Activated T-cell treated with anti-CD3 and anti-CD28 coated beads for 24 hours (primary cell): ENCODE results near the gene AAK1.

Experiments used
- DNase-seq: peaks from one replicate; pipeline ENCODE4 v3.0.0-alpha.2; 2020; ENCODE audit warnings: low read depth

AAK1 gene

DNA sequence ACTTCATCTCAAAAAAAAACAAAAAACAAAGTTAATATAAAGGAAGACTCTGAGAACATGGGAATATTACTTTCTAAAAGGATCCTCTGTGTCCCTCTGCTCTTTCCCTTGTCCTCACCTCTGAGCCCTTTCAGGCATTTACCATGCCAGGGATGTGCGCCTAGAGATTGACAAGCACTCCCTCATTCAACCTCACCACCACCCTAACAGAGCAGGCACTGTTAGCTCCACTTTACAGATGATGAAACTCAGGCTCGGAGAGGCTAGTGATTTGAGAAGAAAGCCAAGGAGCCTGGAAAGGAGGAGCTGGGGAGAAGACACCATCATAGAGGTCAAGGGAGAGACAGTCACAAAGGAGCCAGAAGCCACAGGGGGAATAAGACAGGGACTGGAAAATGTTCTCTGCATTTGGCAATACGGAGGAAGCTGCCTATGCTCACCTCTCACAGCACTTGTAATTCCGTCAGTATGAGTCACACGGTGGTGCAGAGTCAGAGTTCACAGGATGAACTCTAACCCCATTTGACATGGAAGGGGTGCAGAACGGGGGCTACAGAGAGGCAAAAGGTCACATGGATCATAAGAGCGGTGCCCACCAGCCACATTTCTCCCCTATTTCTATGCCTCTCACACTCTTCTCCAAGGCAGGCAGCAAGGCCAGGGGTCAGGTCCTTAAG is 104.5 kb downstream of the AAK1 start:
- no peak for DNase-seq

DNA sequence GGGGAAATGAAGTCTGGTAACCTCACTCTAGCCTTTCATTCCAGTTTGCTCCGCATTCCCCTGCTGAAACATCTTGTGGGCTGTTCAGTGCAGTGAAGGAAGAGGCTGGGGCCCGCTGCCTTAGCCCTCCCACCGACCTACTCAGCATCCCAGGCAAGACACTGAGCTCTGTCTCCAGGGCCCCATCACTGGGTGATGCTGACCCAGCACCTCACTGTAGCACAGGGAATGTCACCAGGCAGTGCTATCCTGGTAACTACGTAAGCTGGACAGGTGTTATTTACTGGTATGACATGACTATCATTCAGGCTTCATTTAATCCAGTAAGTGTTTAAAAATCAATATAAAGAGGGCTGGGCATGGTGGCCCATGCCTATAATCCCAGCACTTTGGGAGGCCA is 105.3 kb downstream of the AAK1 start:
- no peak for DNase-seq

- no peak for DNase-seq
Observed at GRCh38 chr2:69535817-69536241, 107.7 kb downstream of the AAK1 start.

DNA sequence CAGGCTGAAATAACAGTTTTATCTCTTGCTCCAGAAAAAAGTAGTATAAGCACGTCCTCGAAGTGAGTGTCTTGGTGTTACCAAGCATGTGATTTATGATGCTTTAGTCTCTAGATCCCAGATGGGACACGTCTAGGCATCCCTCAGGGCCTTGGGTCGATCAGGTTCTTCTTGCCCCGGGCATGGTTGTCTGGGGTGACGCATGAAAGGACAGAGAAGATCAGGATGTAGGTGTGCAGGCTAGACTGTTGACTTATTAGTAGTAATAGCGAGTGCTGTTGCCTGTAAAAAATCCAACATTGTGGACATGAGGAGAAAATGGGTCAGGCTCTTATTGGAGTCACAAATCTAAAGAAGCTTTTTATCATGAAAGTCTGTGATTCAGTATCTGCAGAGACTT is 112.4 kb downstream of the AAK1 start:
- no peak for DNase-seq

- no peak for DNase-seq
Observed at GRCh38 chr2:69529480-69529879, 114.1 kb downstream of the AAK1 start.

- DNase-seq = no peak
Observed at GRCh38 chr2:69525261-69525660, 118.3 kb downstream of the AAK1 start.

GRCh38 chr2:69524799-69525198 is 118.7 kb downstream of the AAK1 start:
- DNase-seq = no peak

DNA sequence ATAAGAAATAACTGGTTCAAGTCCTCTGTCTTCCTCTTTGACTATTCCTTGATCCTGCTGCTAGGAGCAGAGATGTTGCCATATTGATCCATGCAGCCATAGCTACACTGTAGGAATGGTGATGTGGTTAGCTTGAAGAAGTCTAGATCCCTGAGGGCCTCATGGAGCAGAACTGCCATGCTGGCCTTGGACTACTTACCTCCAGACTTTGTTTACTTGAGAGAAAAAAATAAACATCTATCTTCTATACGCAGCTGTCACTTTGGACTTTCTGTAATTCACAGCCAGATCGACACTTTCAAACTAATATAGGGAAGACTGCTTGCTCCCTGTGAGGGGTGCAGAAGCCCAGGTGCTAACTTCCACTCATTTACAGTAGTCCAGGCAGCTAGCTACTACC is 121.8 kb downstream of the AAK1 start:
- DNase-seq = no peak

- DNase-seq = no peak
Observed at GRCh38 chr2:69518841-69519240, 124.7 kb downstream of the AAK1 start.

- DNase-seq = no peak
Observed at GRCh38 chr2:69517410-69517809, 126.1 kb downstream of the AAK1 start.

DNA sequence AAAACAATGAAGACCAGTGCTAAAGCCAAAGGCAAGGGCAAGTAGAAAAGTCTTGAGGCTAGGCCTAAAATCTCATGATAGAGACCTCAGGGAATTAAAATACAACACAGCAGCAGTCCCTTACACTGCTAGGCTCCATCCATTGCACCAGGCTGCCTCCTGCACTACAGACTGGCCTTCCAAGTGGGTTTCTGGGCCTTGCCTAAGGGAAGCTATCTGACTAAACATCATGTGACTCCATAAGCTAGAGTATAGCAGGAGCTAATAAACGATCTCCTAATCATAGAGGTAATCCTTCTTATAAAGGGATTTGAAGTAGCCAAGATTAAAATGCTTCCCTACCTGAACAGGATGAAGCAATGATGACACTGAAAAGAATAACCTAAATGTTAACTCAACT is 128.7 kb downstream of the AAK1 start:
- no peak for DNase-seq

GRCh38 chr2:69514406-69514805 is 129.1 kb downstream of the AAK1 start:
- DNase-seq = no peak

- DNase-seq = no peak
Observed at GRCh38 chr2:69512446-69512845, 131.1 kb downstream of the AAK1 start.

GRCh38 chr2:69510204-69510603 is 133.3 kb downstream of the AAK1 start:
- no peak for DNase-seq

DNA sequence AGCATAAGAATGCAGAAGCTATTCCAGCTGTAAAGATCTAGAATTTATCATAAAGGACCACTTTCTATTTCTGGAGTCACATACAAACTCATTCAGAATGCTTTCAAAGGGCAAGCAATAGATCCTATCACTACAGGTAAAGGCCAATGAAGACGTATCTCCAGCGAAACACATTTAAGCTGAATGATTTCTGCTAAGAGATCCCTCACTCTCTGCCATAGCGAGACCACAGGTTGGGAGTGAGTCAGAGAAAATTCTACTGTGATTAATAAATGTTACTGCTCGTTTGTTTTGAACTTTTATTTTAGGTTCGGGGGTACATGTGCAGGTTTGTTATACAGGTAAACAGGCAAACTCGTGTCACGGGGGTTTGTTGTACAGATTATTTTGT is 133.8 kb downstream of the AAK1 start:
- DNase-seq = no peak

DNA sequence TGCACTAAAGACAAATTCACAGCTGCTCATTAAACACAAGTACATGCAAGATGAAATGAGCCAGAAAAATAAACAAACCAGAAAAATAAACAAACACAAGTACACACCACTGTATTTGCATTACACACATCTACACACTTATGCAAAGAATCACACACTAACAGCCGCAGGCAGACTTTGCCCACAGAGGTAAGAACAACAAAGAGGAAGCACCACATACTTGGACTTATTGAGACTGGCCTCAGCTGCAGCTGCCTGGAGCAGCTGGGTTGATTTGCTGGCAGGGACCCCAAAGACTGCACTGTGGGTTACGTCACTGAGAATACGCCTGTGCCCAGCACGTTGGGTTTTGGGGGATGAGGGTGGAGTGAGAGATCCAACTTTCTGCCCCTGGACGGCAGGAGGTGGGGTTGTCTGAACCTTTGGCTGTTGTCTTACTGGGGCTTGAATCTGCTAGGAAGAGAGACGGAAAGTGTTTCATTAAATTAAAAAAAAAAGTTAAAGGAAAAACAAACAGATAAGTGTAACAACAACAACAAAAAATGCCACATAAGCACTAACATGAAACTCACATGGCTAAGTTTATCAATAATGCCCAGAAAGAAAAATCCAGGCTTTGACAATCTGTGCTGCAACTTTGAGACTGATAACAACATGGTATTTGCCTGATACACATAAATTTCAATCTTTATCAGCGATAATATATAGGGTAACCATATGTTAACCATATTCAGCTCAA is 134.4 kb downstream of the AAK1 start:
- DNase-seq = no peak

DNA sequence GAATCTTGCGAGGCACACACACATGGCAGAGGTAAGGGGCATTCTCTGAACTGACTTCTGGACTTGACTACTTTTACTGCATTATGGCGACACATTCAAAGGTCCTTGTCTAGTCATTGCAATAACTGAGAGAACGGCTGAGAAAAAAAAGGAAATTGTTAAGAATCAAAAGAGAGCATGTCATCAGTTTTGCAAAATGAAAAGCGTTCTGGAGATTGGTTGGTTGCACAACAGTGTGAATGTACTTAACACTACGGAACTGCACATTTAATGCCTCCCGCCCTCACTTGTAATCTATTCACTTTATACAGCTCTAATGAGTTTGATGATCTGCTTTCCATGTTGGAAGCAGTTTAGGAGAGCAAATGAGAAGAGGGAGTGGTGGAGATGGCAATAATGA is 137.8 kb downstream of the AAK1 start:
- no peak for DNase-seq

DNA sequence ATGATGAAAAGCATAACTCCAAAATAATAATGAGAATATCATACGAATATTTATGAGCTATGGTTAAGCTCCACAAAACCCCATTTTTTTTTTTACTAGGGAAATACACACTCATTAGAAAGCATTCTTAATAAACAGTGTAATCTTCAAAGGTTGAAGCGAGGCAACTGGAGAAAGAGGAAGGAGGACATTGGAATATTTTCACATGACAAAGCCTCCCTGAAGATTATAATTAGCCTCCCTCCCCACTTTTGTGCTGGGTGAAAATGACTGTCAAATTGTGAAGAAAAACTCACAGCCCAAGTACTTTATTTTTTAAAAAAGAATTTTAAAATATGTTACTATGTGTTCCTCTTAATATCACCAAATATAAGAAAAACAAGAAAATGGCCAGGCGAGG is 142.2 kb downstream of the AAK1 start:
- no peak for DNase-seq

DNA sequence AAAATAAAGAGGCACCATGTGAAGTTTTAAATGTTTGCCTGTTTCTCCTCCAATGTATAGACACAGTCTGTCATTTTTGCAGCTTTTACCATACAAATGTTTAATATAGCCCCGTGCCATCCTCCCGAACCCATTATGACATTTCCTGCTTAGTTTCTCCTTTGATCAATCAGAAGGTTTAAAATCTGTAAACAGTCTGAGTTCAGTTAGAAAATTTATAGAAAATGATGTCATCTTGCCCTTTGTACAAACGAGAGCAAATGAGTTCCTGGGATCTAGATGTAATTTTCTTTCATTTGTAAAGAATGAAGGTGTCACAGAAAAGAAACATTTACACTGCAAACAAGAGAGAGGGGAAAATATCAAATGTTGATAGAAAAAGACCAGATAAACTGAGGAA is 143.6 kb downstream of the AAK1 start:
- no peak for DNase-seq

DNA sequence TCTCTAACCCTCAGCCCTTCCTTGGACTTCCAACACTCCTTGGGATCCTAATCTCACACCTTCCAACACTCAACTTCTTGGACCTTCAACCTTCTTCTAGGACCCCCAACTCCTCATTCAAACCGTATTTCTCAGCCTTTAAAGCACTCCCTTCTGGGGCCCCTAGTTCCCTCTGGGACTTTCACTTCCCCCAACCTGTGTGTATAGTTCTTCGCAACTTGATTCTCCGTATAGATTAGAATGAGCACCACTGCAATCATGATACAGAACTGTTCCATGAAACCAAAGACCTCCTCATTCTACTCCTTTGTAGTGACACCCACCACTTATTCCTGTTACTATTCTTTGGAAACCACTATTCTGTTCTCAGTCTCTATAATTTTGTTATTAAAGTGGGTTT is 144.3 kb downstream of the AAK1 start:
- DNase-seq = no peak

DNA sequence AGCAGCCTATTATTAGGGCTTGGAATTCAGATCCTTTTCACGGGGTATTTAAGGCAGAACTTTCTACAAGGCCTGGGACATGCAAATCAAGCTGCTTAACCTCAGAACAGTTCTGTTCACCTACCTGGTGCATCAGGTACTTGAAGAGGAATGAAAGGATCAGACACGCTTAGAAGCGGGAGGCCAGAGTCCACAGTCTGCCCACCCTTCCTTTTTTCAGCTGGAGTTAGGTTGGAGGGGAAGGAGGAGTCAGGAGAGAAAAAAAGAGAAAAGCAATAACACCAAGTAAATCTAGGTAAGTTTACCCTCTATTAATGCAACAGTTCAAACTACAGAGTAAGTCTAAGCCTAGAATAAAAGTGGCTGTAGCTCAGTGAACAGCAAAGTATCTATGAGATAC is 147.7 kb downstream of the AAK1 start:
- DNase-seq = no peak

DNA sequence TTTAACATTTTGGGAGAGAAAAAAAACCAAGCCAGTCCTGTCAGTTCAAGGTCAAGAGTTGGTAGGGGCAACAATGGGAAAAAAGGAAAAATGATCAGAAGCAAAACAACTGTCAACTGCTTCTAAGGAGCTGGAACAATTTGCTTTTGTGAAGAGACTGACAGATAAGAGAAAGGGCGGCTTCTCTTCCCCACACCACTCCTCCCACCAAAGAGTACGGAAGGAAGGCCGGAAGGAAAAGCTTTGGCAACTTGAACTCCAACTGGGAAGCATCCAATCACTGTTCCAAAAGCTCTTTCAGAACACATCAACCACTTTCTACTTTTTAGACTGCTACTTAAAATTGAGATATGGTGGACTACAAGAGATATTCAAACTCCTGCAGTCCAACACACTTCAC is 148.5 kb downstream of the AAK1 start:
- no peak for DNase-seq

DNA sequence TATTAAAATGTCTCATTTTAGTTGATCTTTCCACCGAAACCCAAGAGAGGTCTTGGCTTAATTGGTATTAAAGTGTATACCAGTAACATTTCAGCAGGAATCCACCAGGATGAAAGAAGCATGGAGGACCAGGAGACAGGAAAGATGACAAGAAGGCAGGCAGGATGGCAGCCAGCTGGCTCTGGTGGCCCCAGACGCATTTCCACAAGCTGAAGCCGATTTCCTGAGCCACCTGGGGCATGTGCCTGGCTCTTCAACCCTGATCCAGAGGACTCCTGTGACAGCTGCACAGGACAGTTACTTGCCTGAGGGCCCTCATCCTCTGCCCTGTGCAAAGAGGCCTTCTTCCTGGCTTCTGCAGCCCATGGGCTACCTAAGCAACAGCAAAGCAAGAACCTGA is 149.4 kb downstream of the AAK1 start:
- DNase-seq = no peak

- no peak for DNase-seq
Observed at GRCh38 chr2:69493268-69493667, 150.3 kb downstream of the AAK1 start.
